GM10248 (cell line): ENCODE data around the gene KLB.

Experiments
- CTCF ChIA-PET: fragments of 300-600 bp; sonication (Branson Sonifier 250); formaldehyde crosslinking; extraction: SDS; loops from one replicate; lab custom pipeline; 2021; ENCODE audit warnings: antibody characterized with exemption; lab: Yijun Ruan, JAX
- POLR2A ChIA-PET: fragments of 350-650 bp; sonication (Branson Sonifier 250); formaldehyde crosslinking; extraction: SDS; loops from one replicate; lab custom pipeline; 2020; ENCODE audit warnings: antibody characterized with exemption; lab: Yijun Ruan, JAX
- DNase-seq: peaks from one replicate; pipeline ENCODE4 v3.0.0; 2012; ENCODE audit errors: extremely low spot score
- TF ChIP-seq, protein P1 (sequence below): IDR thresholded peaks from 2 replicates; pipeline ENCODE4 v1.5.1; 2012; ENCODE audit warnings: mild to moderate bottlenecking, low read depth; ENCODE audit errors: extremely low read depth, missing control alignments, control extremely low read depth

Gene KLB

DNA sequence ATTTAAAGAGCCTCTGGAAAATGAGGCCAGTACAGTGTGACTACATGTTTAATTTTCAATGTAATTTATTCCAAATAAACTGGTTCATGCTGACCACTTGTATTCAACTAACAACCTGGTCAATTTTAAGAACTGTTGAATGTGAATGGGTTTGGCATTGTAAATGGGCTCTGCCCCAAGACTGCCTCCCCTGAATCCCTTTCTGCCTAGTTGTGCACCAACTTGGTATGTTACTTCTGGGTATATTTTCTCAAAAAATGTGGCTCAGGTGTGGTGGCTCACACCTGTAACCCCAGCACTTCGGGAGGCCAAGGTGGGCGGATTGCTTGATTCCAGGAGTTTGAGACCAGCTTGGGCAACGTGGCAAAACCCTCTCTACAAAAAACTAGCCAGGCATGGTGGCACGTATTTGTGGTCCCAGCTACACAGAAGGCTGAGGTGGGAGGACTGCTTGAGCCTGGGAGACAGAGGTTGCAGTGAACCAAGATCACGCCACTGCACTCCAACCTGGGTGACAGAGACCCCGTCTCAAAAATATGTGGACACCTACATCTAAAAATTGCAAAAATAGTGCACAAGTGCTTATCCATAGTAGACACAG is 44.8 kb downstream of the KLB start:
- ChIA-PET CTCF (interaction anchor here (0.6 to 1.4 kb wide), 2 partner anchors 17 to 422 kb away, joined by 3 to 5 read pairs; no protein-coding TSS in a partner anchor), POLR2A (interaction anchor here (0.7 kb wide), 1 partner anchor 1601 kb away, joined by 3 read pairs; no protein-coding TSS in a partner anchor)
- TF ChIP-seq, protein P1, sequence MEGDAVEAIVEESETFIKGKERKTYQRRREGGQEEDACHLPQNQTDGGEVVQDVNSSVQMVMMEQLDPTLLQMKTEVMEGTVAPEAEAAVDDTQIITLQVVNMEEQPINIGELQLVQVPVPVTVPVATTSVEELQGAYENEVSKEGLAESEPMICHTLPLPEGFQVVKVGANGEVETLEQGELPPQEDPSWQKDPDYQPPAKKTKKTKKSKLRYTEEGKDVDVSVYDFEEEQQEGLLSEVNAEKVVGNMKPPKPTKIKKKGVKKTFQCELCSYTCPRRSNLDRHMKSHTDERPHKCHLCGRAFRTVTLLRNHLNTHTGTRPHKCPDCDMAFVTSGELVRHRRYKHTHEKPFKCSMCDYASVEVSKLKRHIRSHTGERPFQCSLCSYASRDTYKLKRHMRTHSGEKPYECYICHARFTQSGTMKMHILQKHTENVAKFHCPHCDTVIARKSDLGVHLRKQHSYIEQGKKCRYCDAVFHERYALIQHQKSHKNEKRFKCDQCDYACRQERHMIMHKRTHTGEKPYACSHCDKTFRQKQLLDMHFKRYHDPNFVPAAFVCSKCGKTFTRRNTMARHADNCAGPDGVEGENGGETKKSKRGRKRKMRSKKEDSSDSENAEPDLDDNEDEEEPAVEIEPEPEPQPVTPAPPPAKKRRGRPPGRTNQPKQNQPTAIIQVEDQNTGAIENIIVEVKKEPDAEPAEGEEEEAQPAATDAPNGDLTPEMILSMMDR: no peak
- DNase-seq: no peak

DNA sequence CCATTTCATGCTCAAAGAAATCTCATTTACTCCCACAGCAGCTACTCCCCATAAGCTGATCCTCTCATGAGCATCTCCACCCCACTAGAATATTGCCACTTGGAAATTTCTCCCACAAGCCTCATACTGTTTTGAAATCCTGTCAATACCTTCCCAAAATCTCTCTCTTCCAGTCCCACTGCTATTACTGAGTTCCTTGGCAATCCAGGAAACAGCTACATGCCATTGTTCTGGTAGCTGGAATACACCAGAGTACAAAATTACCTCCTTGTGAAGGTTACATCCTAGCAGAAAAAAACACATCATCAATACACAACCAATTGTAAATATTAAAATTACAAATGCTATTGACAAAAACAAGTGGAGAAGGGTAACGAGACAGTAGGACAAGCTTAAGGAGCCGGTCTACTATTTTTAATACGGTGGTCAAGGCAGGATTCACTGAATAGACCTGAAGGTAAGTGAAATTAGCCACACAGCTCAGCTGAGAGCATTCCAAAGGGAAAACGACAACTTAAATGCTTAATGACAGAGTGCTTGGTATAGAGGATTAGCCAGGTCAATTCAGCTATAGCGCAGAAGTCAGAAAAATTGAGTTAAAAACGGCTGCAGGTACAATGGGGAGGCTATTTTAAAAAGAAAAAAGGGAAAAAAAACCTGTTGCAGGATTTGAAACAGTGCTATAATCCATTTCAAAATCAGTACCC is 45.6 kb downstream of the KLB start:
- no peak for DNase-seq
- ChIA-PET CTCF (interaction anchor here (1.4 kb wide), 1 partner anchor 17 kb away, joined by 5 read pairs; no protein-coding TSS in a partner anchor), POLR2A (interaction anchor here (0.7 to 1.0 kb wide), 3 partner anchors 12 to 1602 kb away, joined by 3 to 4 read pairs (median 3); no protein-coding TSS in a partner anchor)
- TF ChIP-seq, protein P1: no peak

DNA sequence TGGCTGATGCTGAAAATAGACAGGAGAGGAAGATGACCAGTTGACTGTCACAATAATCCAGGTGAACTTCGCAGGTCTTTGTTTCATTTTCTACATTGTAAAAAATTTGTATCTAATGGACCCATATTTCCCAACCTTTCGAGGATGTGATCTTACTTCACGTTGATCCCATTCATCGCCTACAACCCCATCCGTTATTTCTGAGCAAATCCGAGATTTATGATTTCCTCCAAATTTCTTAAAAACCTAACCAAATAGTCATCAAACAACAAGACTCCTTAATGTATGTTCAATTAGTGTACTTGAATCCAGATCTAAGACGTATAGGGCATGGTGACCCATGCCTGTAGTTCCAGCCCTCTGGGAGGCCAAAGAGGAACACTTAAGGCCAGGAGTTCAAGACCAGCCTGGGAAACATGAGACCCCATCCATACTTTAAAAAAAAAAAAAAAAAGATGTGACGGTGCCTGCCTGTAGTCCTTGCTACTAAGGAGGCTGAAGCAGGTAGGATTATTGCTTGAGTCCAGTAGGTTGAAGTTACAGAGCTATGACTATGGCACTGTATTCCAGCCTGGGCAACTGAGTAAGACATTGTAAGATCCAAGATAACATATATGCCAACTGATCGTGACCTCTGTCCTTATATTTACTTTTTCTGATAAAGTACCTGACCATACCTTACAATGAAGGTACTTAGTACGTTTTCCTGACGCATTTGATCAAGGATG is 46.3 kb downstream of the KLB start:
- ChIA-PET CTCF (interaction anchor here (1.1 to 1.4 kb wide), 2 partner anchors 13 to 16 kb away, joined by 3 to 5 read pairs; no protein-coding TSS in a partner anchor), POLR2A (interaction anchor here (0.7 to 1.0 kb wide), 4 partner anchors 13 to 1368 kb away, joined by 3 to 6 read pairs (median 4); no protein-coding TSS in a partner anchor)
- DNase-seq: no peak
- TF ChIP-seq, protein P1: no peak

DNA sequence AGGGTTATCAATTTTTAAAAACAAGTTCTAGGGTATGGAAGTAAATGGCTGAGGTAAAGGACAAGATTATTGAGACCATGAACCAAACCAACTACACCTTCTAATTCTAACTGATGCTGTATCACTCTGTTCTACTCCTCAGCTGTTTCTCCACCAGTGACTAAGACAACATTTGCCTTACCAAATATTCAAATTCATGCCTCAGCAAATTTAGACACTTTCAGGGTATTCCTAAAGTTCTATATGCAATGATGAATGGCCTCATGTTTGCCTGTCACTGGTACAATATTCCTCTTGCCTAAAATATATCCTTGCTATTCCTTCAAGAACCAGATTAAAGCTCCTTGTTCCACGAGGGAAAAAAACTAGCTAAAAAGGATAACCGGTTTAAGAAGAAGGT is 47.0 kb downstream of the KLB start:
- ChIA-PET POLR2A (interaction anchor here (0.6 to 0.7 kb wide), 3 partner anchors 60 to 1369 kb away, joined by 4 to 6 read pairs (median 4); no protein-coding TSS in a partner anchor), CTCF (interaction anchor here (1.1 kb wide), 1 partner anchor 12 kb away, joined by 3 read pairs; no protein-coding TSS in a partner anchor)
- no peak for DNase-seq
- TF ChIP-seq, protein P1: no peak

DNA sequence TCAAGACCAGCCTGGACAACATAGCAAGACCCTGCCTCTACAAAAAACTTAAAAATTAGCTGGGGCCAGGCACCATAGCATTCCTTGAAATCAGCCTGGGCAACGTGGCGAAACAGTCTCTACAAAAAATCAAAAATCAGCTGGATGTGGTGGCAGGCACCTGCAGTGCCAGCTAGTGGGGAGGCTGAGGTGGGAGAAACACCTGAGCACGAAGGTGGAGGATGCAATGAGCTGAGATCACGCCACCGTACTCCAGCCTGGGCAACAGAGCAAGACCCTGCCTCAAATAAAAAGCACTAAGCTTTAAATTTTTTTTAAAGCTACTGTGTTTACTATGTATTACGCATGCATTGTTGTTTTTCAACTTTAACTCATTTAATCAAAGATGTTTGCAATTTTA is 48.8 kb downstream of the KLB start:
- TF ChIP-seq, protein P1: no peak

More for the DNA sequence above, 48.8 kb downstream of the KLB start:
- ChIA-PET POLR2A (interaction anchor here (0.7 to 1.0 kb wide), 3 partner anchors 9 to 1380 kb away, joined by 3 to 4 read pairs (median 3); no protein-coding TSS in a partner anchor), CTCF (interaction anchor here (1.0 to 1.9 kb wide), 2 partner anchors 9 to 14 kb away, joined by 4 to 10 read pairs; no protein-coding TSS in a partner anchor)
- DNase-seq: no peak
